ENCODE measurements around the gene NRXN3.

Gene NRXN3

DNA sequence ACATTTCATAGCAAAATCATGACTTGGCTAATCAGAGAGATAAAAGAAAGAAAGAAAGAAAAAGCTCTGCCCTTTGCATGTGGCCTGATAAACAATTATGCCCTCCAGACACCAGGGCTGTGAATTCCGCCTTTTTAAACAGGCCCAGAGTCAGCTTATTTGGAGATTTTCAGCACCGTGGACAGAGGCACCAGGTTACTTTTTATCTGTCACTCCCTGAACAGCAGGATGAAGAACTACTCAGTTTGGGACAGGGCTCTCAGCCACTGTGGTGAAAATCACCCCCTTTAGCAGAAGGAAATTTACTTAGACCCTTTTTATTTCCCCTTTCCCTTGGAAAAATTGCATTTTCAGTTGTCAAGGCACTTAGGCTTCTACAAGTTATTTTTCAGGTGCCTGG is 359.9 kb downstream of the NRXN3 start:
- POLR2A ChIA-PET: no interaction called here
- H3K27ac ChIP-seq (ENCODE audit: extremely low read depth, low read depth, low read length): no peak overlapping the region

DNA sequence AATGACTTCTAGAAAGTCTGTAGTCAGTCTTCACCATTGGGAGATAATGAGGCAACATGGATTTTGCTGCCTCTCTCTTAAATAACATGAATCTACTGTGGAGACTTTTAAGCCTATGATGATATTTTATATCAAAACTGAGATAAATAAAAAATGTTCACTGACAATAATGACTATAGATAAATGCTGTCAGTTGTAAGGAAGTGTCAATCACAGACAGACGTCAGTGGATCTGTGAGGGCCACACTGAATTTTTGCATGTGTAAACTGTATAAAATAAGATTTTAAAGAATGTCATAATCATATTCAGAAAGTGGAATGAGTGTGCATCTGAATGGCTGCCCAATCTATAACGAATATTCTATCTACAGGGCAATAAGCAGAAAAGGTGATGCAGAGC is 364.0 kb downstream of the NRXN3 start:
- H3K9me3 ChIP-seq (ENCODE audit: control insufficient read depth, insufficient read depth, low read depth, low read length): no peaks in the 10 kb centered on the region
- H3K27ac ChIP-seq (ENCODE audit: extremely low read depth, low read depth, low read length): no peak overlapping the region
- no peak for TF ChIP-seq ZNF132 (tag by site-specific recombination; IDR thresholded peaks at IDR 0.05; ENCODE audit: borderline replicate concordance)
- TF ChIP-seq ZXDB (tag by site-specific recombination; IDR thresholded peaks at IDR 0.05): no peak
- no peak for TF ChIP-seq PRDM1 (tag by site-specific recombination; IDR thresholded peaks at IDR 0.05)
- no peak for TF ChIP-seq ZNF202 (tag by site-specific recombination; IDR thresholded peaks at IDR 0.05; ENCODE audit: borderline replicate concordance)
- TF ChIP-seq, protein P1, sequence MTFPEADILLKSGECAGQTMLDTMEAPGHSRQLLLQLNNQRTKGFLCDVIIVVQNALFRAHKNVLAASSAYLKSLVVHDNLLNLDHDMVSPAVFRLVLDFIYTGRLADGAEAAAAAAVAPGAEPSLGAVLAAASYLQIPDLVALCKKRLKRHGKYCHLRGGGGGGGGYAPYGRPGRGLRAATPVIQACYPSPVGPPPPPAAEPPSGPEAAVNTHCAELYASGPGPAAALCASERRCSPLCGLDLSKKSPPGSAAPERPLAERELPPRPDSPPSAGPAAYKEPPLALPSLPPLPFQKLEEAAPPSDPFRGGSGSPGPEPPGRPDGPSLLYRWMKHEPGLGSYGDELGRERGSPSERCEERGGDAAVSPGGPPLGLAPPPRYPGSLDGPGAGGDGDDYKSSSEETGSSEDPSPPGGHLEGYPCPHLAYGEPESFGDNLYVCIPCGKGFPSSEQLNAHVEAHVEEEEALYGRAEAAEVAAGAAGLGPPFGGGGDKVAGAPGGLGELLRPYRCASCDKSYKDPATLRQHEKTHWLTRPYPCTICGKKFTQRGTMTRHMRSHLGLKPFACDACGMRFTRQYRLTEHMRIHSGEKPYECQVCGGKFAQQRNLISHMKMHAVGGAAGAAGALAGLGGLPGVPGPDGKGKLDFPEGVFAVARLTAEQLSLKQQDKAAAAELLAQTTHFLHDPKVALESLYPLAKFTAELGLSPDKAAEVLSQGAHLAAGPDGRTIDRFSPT (tag by site-specific recombination; IDR thresholded peaks at IDR 0.05): no peak
- no peak for TF ChIP-seq REPIN1 (tag by site-specific recombination; IDR thresholded peaks at IDR 0.05; ENCODE audit: low read depth)
- TF ChIP-seq ZNF658 (tag by site-specific recombination; IDR thresholded peaks at IDR 0.05): no peak
- no peak for TF ChIP-seq ZNF48 (tag by site-specific recombination; IDR thresholded peaks at IDR 0.05)
- no peak for TF ChIP-seq GLI4 (tag by site-specific recombination; IDR thresholded peaks at IDR 0.05)
- H3K4me3 ChIP-seq (ENCODE audit: low read depth, low read length): no peak overlapping the region
- CTCF ChIA-PET: no interaction called here
- no peaks in the 10 kb centered on the region for H3K4me1 ChIP-seq (ENCODE audit: control insufficient read depth, insufficient read depth, low read length)
- POLR2A ChIA-PET: no interaction called here
- no peaks in the 10 kb centered on the region for H3K36me3 ChIP-seq (ENCODE audit: control insufficient read depth in 2 of 2, insufficient read depth in 1 of 2, low read length in 2 of 2)

More for the DNA sequence above, 359.9 kb downstream of the NRXN3 start:
- TF ChIP-seq ZNF112 (tag by site-specific recombination; IDR thresholded peaks at IDR 0.05): no peak
- TF ChIP-seq, protein P2, sequence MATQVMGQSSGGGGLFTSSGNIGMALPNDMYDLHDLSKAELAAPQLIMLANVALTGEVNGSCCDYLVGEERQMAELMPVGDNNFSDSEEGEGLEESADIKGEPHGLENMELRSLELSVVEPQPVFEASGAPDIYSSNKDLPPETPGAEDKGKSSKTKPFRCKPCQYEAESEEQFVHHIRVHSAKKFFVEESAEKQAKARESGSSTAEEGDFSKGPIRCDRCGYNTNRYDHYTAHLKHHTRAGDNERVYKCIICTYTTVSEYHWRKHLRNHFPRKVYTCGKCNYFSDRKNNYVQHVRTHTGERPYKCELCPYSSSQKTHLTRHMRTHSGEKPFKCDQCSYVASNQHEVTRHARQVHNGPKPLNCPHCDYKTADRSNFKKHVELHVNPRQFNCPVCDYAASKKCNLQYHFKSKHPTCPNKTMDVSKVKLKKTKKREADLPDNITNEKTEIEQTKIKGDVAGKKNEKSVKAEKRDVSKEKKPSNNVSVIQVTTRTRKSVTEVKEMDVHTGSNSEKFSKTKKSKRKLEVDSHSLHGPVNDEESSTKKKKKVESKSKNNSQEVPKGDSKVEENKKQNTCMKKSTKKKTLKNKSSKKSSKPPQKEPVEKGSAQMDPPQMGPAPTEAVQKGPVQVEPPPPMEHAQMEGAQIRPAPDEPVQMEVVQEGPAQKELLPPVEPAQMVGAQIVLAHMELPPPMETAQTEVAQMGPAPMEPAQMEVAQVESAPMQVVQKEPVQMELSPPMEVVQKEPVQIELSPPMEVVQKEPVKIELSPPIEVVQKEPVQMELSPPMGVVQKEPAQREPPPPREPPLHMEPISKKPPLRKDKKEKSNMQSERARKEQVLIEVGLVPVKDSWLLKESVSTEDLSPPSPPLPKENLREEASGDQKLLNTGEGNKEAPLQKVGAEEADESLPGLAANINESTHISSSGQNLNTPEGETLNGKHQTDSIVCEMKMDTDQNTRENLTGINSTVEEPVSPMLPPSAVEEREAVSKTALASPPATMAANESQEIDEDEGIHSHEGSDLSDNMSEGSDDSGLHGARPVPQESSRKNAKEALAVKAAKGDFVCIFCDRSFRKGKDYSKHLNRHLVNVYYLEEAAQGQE (tag by site-specific recombination; IDR thresholded peaks at IDR 0.05): peak; percentile 87
- Histone ChIP-seq H3K36me3 (ENCODE audit: control insufficient read depth in 2 of 2, insufficient read depth in 1 of 2, low read length in 2 of 2) (no peaks in the 10 kb centered on the region), H3K4me3 (ENCODE audit: low read depth, low read length) (no peak overlapping the region), H3K9me3 (ENCODE audit: control insufficient read depth, insufficient read depth, low read depth, low read length) (no peaks in the 10 kb centered on the region), H3K4me1 (ENCODE audit: control insufficient read depth, insufficient read depth, low read length) (no peaks in the 10 kb centered on the region)
- CTCF ChIA-PET: no interaction called here

DNA sequence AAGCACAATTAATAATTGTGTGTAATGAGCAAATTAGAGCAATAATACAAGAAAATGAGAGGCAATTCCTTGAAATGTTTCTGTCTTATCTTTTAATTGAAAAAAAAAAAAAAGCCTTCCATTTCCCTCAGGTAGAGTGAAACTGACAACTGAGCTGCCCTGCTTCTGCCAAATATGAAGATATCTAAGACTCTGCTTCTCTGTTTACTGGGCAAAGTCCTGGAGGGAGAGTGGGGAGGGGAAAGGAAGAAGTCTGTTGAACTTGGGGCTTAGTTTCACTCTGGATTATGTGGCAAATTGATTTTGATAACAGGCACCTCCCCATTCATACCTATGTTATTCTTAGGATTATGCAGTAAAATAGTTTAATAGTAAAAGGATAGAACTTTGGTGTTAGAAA is 364.9 kb downstream of the NRXN3 start:
- no peak overlapping the region for H3K4me3 ChIP-seq (ENCODE audit: low read depth, low read length)
- ChIA-PET POLR2A (no interaction called here), CTCF (no interaction called here)
- H3K4me1 ChIP-seq (ENCODE audit: control insufficient read depth, insufficient read depth, low read length): no peaks in the 10 kb centered on the region
- no peak overlapping the region for H3K27ac ChIP-seq (ENCODE audit: extremely low read depth, low read depth, low read length)
- H3K9me3 ChIP-seq (ENCODE audit: control insufficient read depth, insufficient read depth, low read depth, low read length): no peaks in the 10 kb centered on the region
- no peaks in the 10 kb centered on the region for H3K36me3 ChIP-seq (ENCODE audit: control insufficient read depth in 2 of 2, insufficient read depth in 1 of 2, low read length in 2 of 2)
- TF ChIP-seq, protein P3, sequence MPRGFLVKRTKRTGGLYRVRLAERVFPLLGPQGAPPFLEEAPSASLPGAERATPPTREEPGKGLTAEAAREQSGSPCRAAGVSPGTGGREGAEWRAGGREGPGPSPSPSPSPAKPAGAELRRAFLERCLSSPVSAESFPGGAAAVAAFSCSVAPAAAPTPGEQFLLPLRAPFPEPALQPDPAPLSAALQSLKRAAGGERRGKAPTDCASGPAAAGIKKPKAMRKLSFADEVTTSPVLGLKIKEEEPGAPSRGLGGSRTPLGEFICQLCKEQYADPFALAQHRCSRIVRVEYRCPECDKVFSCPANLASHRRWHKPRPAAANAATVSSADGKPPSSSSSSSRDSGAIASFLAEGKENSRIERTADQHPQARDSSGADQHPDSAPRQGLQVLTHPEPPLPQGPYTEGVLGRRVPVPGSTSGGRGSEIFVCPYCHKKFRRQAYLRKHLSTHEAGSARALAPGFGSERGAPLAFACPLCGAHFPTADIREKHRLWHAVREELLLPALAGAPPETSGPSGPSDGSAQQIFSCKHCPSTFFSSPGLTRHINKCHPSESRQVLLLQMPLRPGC (tag by site-specific recombination; IDR thresholded peaks at IDR 0.05): no peak
- TF ChIP-seq ZBTB7A (tag by site-specific recombination; IDR thresholded peaks at IDR 0.05; ENCODE audit: low read depth): no peak
- no peak for TF ChIP-seq ZNF274 (IDR thresholded peaks at IDR 0.05; ENCODE audit: low read length)
- TF ChIP-seq ZNF274 (tag by site-specific recombination; IDR thresholded peaks at IDR 0.05; ENCODE audit: borderline replicate concordance): no peak
- no peak for TF ChIP-seq ZFP69B (tag by site-specific recombination; IDR thresholded peaks at IDR 0.05)
- TF ChIP-seq, protein P4, sequence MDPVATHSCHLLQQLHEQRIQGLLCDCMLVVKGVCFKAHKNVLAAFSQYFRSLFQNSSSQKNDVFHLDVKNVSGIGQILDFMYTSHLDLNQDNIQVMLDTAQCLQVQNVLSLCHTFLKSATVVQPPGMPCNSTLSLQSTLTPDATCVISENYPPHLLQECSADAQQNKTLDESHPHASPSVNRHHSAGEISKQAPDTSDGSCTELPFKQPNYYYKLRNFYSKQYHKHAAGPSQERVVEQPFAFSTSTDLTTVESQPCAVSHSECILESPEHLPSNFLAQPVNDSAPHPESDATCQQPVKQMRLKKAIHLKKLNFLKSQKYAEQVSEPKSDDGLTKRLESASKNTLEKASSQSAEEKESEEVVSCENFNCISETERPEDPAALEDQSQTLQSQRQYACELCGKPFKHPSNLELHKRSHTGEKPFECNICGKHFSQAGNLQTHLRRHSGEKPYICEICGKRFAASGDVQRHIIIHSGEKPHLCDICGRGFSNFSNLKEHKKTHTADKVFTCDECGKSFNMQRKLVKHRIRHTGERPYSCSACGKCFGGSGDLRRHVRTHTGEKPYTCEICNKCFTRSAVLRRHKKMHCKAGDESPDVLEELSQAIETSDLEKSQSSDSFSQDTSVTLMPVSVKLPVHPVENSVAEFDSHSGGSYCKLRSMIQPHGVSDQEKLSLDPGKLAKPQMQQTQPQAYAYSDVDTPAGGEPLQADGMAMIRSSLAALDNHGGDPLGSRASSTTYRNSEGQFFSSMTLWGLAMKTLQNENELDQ (tag by site-specific recombination; IDR thresholded peaks at IDR 0.05; ENCODE audit: low read depth): no peak
- TF ChIP-seq ZNF621 (tag by site-specific recombination; IDR thresholded peaks at IDR 0.05): no peak
- TF ChIP-seq ZNF112 (tag by site-specific recombination; IDR thresholded peaks at IDR 0.05): no peak
- TF ChIP-seq SALL2 (tag by site-specific recombination; IDR thresholded peaks at IDR 0.05; ENCODE audit: borderline replicate concordance): no peak
- no peak for TF ChIP-seq ZIC2 (tag by site-specific recombination; IDR thresholded peaks at IDR 0.05)
- TF ChIP-seq ZNF2 (tag by site-specific recombination; IDR thresholded peaks at IDR 0.05): no peak
- no peak for TF ChIP-seq SP2 (tag by site-specific recombination; IDR thresholded peaks at IDR 0.05)
- TF ChIP-seq ZNF175 (tag by site-specific recombination; IDR thresholded peaks at IDR 0.05): no peak
- no peak for TF ChIP-seq ZBTB17 (tag by site-specific recombination; IDR thresholded peaks at IDR 0.05)
- TF ChIP-seq ZNF670 (tag by site-specific recombination; IDR thresholded peaks at IDR 0.05; ENCODE audit: low read depth): no peak
